Measurements from ENCODE around the gene MPP7. TPM values are rescaled to one million over a fixed set of nuclear protein-coding genes. Genes with fewer than 3 reads are reported as not detected.
A peak's percentile ranks its signal among the peaks of the same experiment; 100 is the strongest.

Gene MPP7
- total RNA-seq, 5 donors from 2014 or later (not counting 1 experiment from before 2014, with no cell fraction given): 22.8 to 35.8 (median 26.0) TPM

GRCh38 chr10:28284126-28284525 lies 18.7 kb downstream of the MPP7 start:
- no peaks in the 10 kb centered on the region for H3K9me3 ChIP-seq
- H3K27ac Mint-ChIP-seq: no peak overlapping the region
- DNase-seq (no peak), ATAC-seq (replicated peaks in 1 of 4) (peak in 1 of 4 experiments; percentile 34)
- H3K9me3 Mint-ChIP-seq: no peaks in the 10 kb centered on the region
- H3K4me1 Mint-ChIP-seq: peaks cover 50 to 67% (median 65%) of the 10 kb centered on the region in 3 donors
- H3K4me3 Mint-ChIP-seq: no peak overlapping the region
- no peak overlapping the region for H3K4me3 ChIP-seq (ENCODE audit: control insufficient read depth in 1 of 2, extremely low read depth in 1 of 2, low read length in 1 of 2)
- no peaks in the 10 kb centered on the region for H3K27me3 Mint-ChIP-seq
- H3K36me3 ChIP-seq (ENCODE audit: control insufficient read depth in 2 of 2, extremely low read depth in 1 of 2, insufficient read depth in 1 of 2, low read length in 1 of 2): no peaks in the 10 kb centered on the region
- ChIA-PET CTCF (interaction anchor here (0.7 to 1.6 kb wide), 5 partner anchors 9 to 109 kb away, joined by 3 to 4 read pairs (median 4); partner anchors contain the start of gene MPP7 (in 1 of the 2)), POLR2A (interaction anchor here in 1 of 2 donors (0.6 to 0.8 kb wide), 3 partner anchors 19 to 48 kb away, joined by 3 to 4 read pairs (median 4); partner anchors contain the start of gene MPP7)
- H3K27ac ChIP-seq (ENCODE audit: low read length): no peak overlapping the region
- H3K27me3 ChIP-seq (replicated peaks in 1 of 2; ENCODE audit: control insufficient read depth in 2 of 2, extremely low read depth in 1 of 2, insufficient read depth in 2 of 2, low read length in 1 of 2): no peaks in the 10 kb centered on the region
- peaks cover 3% of the 10 kb centered on the region for H3K36me3 Mint-ChIP-seq
- peaks cover 0 to 2% of the 10 kb centered on the region in 2 experiments for H3K4me1 ChIP-seq (ENCODE audit: control insufficient read depth in 1 of 2, extremely low read depth in 1 of 2, insufficient read depth in 2 of 2, low read length in 2 of 2)

- Histone ChIP-seq H3K9me3 (no peaks in the 10 kb centered on the region), H3K4me1 (ENCODE audit: control insufficient read depth in 1 of 2, extremely low read depth in 1 of 2, insufficient read depth in 2 of 2, low read length in 2 of 2) (peaks cover 0 to 2% of the 10 kb centered on the region in 2 experiments), H3K36me3 (ENCODE audit: control insufficient read depth in 2 of 2, extremely low read depth in 1 of 2, insufficient read depth in 1 of 2, low read length in 1 of 2) (no peaks in the 10 kb centered on the region), H3K4me3 (ENCODE audit: control insufficient read depth in 1 of 2, extremely low read depth in 1 of 2, low read length in 1 of 2) (no peak overlapping the region), H3K27ac (ENCODE audit: low read length) (no peak overlapping the region), H3K27me3 (replicated peaks in 1 of 2; ENCODE audit: control insufficient read depth in 2 of 2, extremely low read depth in 1 of 2, insufficient read depth in 2 of 2, low read length in 1 of 2) (no peaks in the 10 kb centered on the region)
- WGBS (ENCODE audit: insufficient coverage): 100% methylated on average over 1 of the region's 2 CpGs
- CTCF ChIA-PET: no interaction called here
- no peak overlapping the region for H3K27ac Mint-ChIP-seq
- H3K4me1 Mint-ChIP-seq: peaks cover 53 to 70% (median 67%) of the 10 kb centered on the region in 3 donors
- peaks cover 3% of the 10 kb centered on the region for H3K36me3 Mint-ChIP-seq
- no peak for ATAC-seq (replicated peaks in 1 of 4)
- H3K27me3 Mint-ChIP-seq: no peaks in the 10 kb centered on the region
- H3K4me3 Mint-ChIP-seq: no peak overlapping the region
- no peaks in the 10 kb centered on the region for H3K9me3 Mint-ChIP-seq
- POLR2A ChIA-PET: no interaction called here
- DNase-seq: no peak
Observed at GRCh38 chr10:28283251-28283650, 19.6 kb downstream of the MPP7 start.

- POLR2A ChIA-PET: interaction anchor here in 1 of 2 donors (0.6 kb wide), 1 partner anchor 98 kb away, joined by 5 read pairs; no protein-coding TSS in a partner anchor
- H3K27ac Mint-ChIP-seq: no peak overlapping the region
- ATAC-seq (replicated peaks in 1 of 4): no peak
- CTCF ChIA-PET: interaction anchor here in 1 of 2 donors (0.8 to 0.9 kb wide), 2 partner anchors 14 to 108 kb away, joined by 3 read pairs; no protein-coding TSS in a partner anchor
- Histone ChIP-seq H3K27me3 (replicated peaks in 1 of 2; ENCODE audit: control insufficient read depth in 2 of 2, extremely low read depth in 1 of 2, insufficient read depth in 2 of 2, low read length in 1 of 2) (no peaks in the 10 kb centered on the region), H3K27ac (ENCODE audit: low read length) (no peak overlapping the region), H3K9me3 (no peaks in the 10 kb centered on the region), H3K4me1 (ENCODE audit: control insufficient read depth in 1 of 2, extremely low read depth in 1 of 2, insufficient read depth in 2 of 2, low read length in 2 of 2) (peaks cover 0 to 2% of the 10 kb centered on the region in 2 experiments), H3K4me3 (ENCODE audit: control insufficient read depth in 1 of 2, extremely low read depth in 1 of 2, low read length in 1 of 2) (no peak overlapping the region), H3K36me3 (ENCODE audit: control insufficient read depth in 2 of 2, extremely low read depth in 1 of 2, insufficient read depth in 1 of 2, low read length in 1 of 2) (no peaks in the 10 kb centered on the region)
- H3K4me1 Mint-ChIP-seq: peaks cover 51 to 70% (median 61%) of the 10 kb centered on the region in 3 donors
- H3K9me3 Mint-ChIP-seq: no peaks in the 10 kb centered on the region
- WGBS (ENCODE audit: insufficient coverage): 100% methylated on average over 2 of the region's 5 CpGs
- H3K27me3 Mint-ChIP-seq: no peaks in the 10 kb centered on the region
- H3K4me3 Mint-ChIP-seq: no peak overlapping the region
- peaks cover 7% of the 10 kb centered on the region for H3K36me3 Mint-ChIP-seq
- no peak for DNase-seq
Observed at GRCh38 chr10:28282336-28282735, 20.5 kb downstream of the MPP7 start.

- 84% methylated on average over 5 of the region's 7 CpGs for WGBS (ENCODE audit: insufficient coverage)
- Histone ChIP-seq H3K4me1 (ENCODE audit: control insufficient read depth in 1 of 2, extremely low read depth in 1 of 2, insufficient read depth in 2 of 2, low read length in 2 of 2) (peaks cover 0 to 2% of the 10 kb centered on the region in 2 experiments), H3K9me3 (no peaks in the 10 kb centered on the region), H3K4me3 (ENCODE audit: control insufficient read depth in 1 of 2, extremely low read depth in 1 of 2, low read length in 1 of 2) (no peak overlapping the region), H3K36me3 (ENCODE audit: control insufficient read depth in 2 of 2, extremely low read depth in 1 of 2, insufficient read depth in 1 of 2, low read length in 1 of 2) (no peaks in the 10 kb centered on the region), H3K27ac (ENCODE audit: low read length) (no peak overlapping the region), H3K27me3 (replicated peaks in 1 of 2; ENCODE audit: control insufficient read depth in 2 of 2, extremely low read depth in 1 of 2, insufficient read depth in 2 of 2, low read length in 1 of 2) (no peaks in the 10 kb centered on the region)
- H3K4me1 Mint-ChIP-seq: peaks cover 53 to 69% (median 61%) of the 10 kb centered on the region in 3 donors
- H3K9me3 Mint-ChIP-seq: no peaks in the 10 kb centered on the region
- H3K27me3 Mint-ChIP-seq: no peaks in the 10 kb centered on the region
- no peak for ATAC-seq (replicated peaks in 1 of 4)
- H3K4me3 Mint-ChIP-seq: no peak overlapping the region
- DNase-seq: no peak
- H3K36me3 Mint-ChIP-seq: peaks cover 8% of the 10 kb centered on the region
- H3K27ac Mint-ChIP-seq: no peak overlapping the region
- ChIA-PET POLR2A (no interaction called here), CTCF (interaction anchor here in 1 of 2 donors (0.8 to 0.9 kb wide), 2 partner anchors 15 to 109 kb away, joined by 3 read pairs; no protein-coding TSS in a partner anchor)
Observed at GRCh38 chr10:28281726-28282315, 21.0 kb downstream of the MPP7 start.

- no peak overlapping the region for H3K27ac Mint-ChIP-seq
Observed at GRCh38 chr10:28280652-28281051, 22.2 kb downstream of the MPP7 start.

GRCh38 chr10:28279878-28280277 lies 23.0 kb downstream of the MPP7 start:
- H3K9me3 ChIP-seq: no peaks in the 10 kb centered on the region
- no peaks in the 10 kb centered on the region for H3K27me3 ChIP-seq (replicated peaks in 1 of 2; ENCODE audit: control insufficient read depth in 2 of 2, extremely low read depth in 1 of 2, insufficient read depth in 2 of 2, low read length in 1 of 2)
- DNase-seq (no peak), ATAC-seq (replicated peaks in 1 of 4) (no peak)
- H3K4me1 ChIP-seq (ENCODE audit: control insufficient read depth in 1 of 2, extremely low read depth in 1 of 2, insufficient read depth in 2 of 2, low read length in 2 of 2): no peaks in the 10 kb centered on the region
- H3K27me3 Mint-ChIP-seq: no peaks in the 10 kb centered on the region
- H3K4me3 Mint-ChIP-seq: no peak overlapping the region
- H3K36me3 ChIP-seq (ENCODE audit: control insufficient read depth in 2 of 2, extremely low read depth in 1 of 2, insufficient read depth in 1 of 2, low read length in 1 of 2): no peaks in the 10 kb centered on the region
- H3K4me3 ChIP-seq (ENCODE audit: control insufficient read depth in 1 of 2, extremely low read depth in 1 of 2, low read length in 1 of 2): no peak overlapping the region
- no peak overlapping the region for H3K27ac ChIP-seq (ENCODE audit: low read length)
- H3K4me1 Mint-ChIP-seq: peaks cover 61 to 74% (median 71%) of the 10 kb centered on the region in 3 donors
- H3K9me3 Mint-ChIP-seq: no peaks in the 10 kb centered on the region
- peaks cover 15% of the 10 kb centered on the region for H3K36me3 Mint-ChIP-seq
- CTCF ChIA-PET: no interaction called here
- POLR2A ChIA-PET: no interaction called here
- H3K27ac Mint-ChIP-seq: no peak overlapping the region
- WGBS (ENCODE audit: insufficient coverage): 100% methylated on average over 1 of the region's 4 CpGs

More at GRCh38 chr10:28280652-28281051, 22.2 kb downstream of the MPP7 start:
- H3K4me1 ChIP-seq (ENCODE audit: control insufficient read depth in 1 of 2, extremely low read depth in 1 of 2, insufficient read depth in 2 of 2, low read length in 2 of 2): peaks cover 0 to 2% of the 10 kb centered on the region in 2 experiments
- Mint-ChIP-seq H3K4me1 (peaks cover 60 to 73% (median 69%) of the 10 kb centered on the region in 3 donors), H3K9me3 (no peaks in the 10 kb centered on the region), H3K4me3 (no peak overlapping the region), H3K36me3 (peaks cover 13% of the 10 kb centered on the region), H3K27me3 (no peaks in the 10 kb centered on the region)
- H3K27ac ChIP-seq (ENCODE audit: low read length): no peak overlapping the region
- ChIA-PET POLR2A (no interaction called here), CTCF (no interaction called here)
- no peak overlapping the region for H3K4me3 ChIP-seq (ENCODE audit: control insufficient read depth in 1 of 2, extremely low read depth in 1 of 2, low read length in 1 of 2)
- no peaks in the 10 kb centered on the region for H3K9me3 ChIP-seq
- no peaks in the 10 kb centered on the region for H3K27me3 ChIP-seq (replicated peaks in 1 of 2; ENCODE audit: control insufficient read depth in 2 of 2, extremely low read depth in 1 of 2, insufficient read depth in 2 of 2, low read length in 1 of 2)
- no peaks in the 10 kb centered on the region for H3K36me3 ChIP-seq (ENCODE audit: control insufficient read depth in 2 of 2, extremely low read depth in 1 of 2, insufficient read depth in 1 of 2, low read length in 1 of 2)
- DNase-seq (no peak), ATAC-seq (replicated peaks in 1 of 4) (no peak)
- WGBS (ENCODE audit: insufficient coverage): 60% methylated on average over 1 of the region's 3 CpGs
